Neural crest cell (in vitro differentiated cells): ENCODE data around the gene PTPRK. TPM values are rescaled to one million over a fixed set of nuclear protein-coding genes. Genes with fewer than 3 reads are reported as not detected.

Experiments used
- DNase-seq: peaks from one replicate; pipeline ENCODE4 v3.0.0; 2021; ENCODE audit warnings: low read depth, mixed read lengths, low spot score
- H3K27ac Mint-ChIP-seq: one replicate; pipeline ENCODE4 v1.8.0; 2021; ENCODE audit warnings: mild to moderate bottlenecking, mixed read lengths; ENCODE audit not compliant: unreplicated experiment
- H3K27me3 Mint-ChIP-seq: 2 replicates; pipeline ENCODE4 v1.8.0; 2021; ENCODE audit warnings: low read depth, mild to moderate bottlenecking, mixed read lengths
- H3K36me3 Mint-ChIP-seq: 2 replicates; pipeline ENCODE4 v1.8.0; 2021; ENCODE audit warnings: low read depth, mild to moderate bottlenecking, mixed read lengths
- H3K4me1 Mint-ChIP-seq: 2 replicates; pipeline ENCODE4 v1.8.0; 2021; ENCODE audit warnings: mixed read lengths
- H3K4me3 Mint-ChIP-seq: one replicate; pipeline ENCODE4 v1.8.0; 2021; ENCODE audit warnings: mild to moderate bottlenecking, mixed read lengths
- H3K9me3 Mint-ChIP-seq: 2 replicates; pipeline ENCODE4 v1.8.0; 2021; ENCODE audit warnings: mixed read lengths
- total RNA-seq: library from RNA; stranded (reverse); gene quantifications from 2 replicates; pipeline ENCODE4 v1.2.1, GENCODE V29; 2021
- TF ChIP-seq, protein P1 (sequence below): fragments of 200-600 bp; sonication (generic); conservative IDR thresholded peaks from 2 replicates; pipeline ENCODE4 v1.5.0; 2021; ENCODE audit warnings: antibody characterized with exemption, mild to moderate bottlenecking

PTPRK gene
- total RNA-seq, 1 donor from 2014 or later = 30.8 TPM

DNA sequence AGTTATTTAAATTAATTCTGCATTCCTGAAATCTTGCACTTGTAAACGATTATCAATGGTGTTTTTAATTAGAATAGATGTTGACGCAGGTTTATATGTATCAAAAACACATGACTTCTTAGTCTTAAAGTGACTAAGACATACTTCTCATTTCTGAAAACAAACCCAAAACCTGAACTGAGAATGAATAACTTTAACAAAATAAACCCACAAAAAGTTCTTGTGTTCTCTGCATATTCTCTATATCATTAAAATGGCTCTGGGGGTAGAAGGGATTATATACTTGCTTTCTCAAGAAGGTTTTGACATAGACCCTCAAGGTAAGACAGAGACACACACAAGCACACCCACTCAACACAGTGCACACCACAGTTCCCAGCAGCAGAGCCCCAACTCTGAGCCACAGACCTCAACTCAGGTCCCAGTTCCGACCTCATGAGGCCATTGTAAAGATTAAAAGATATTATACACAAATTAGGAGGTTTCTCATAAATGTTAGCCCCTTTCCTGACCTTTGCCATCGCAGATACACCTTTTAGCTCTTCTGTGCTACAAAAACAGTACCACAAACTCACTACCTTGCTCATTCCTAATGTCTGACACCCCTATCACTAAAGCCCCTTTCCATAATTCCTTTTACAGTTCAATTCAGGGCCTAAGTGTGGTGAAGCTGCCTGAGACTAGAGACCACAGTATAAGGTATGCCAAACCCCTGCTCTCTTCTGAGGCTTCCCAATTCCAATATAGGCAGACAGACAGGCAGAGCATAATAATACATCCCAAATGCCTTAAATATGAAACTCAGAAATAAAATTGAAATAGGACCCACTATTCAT, 267.8 kb downstream of the PTPRK start:
- Mint-ChIP-seq H3K4me3 (no peak overlapping the region), H3K4me1 (no peaks in the 10 kb centered on the region), H3K9me3 (no peaks in the 10 kb centered on the region), H3K27me3 (no peaks in the 10 kb centered on the region), H3K27ac (no peak overlapping the region), H3K36me3 (no peaks in the 10 kb centered on the region)
- TF ChIP-seq, protein P1, sequence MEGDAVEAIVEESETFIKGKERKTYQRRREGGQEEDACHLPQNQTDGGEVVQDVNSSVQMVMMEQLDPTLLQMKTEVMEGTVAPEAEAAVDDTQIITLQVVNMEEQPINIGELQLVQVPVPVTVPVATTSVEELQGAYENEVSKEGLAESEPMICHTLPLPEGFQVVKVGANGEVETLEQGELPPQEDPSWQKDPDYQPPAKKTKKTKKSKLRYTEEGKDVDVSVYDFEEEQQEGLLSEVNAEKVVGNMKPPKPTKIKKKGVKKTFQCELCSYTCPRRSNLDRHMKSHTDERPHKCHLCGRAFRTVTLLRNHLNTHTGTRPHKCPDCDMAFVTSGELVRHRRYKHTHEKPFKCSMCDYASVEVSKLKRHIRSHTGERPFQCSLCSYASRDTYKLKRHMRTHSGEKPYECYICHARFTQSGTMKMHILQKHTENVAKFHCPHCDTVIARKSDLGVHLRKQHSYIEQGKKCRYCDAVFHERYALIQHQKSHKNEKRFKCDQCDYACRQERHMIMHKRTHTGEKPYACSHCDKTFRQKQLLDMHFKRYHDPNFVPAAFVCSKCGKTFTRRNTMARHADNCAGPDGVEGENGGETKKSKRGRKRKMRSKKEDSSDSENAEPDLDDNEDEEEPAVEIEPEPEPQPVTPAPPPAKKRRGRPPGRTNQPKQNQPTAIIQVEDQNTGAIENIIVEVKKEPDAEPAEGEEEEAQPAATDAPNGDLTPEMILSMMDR = no peak
- no peak for DNase-seq

DNA sequence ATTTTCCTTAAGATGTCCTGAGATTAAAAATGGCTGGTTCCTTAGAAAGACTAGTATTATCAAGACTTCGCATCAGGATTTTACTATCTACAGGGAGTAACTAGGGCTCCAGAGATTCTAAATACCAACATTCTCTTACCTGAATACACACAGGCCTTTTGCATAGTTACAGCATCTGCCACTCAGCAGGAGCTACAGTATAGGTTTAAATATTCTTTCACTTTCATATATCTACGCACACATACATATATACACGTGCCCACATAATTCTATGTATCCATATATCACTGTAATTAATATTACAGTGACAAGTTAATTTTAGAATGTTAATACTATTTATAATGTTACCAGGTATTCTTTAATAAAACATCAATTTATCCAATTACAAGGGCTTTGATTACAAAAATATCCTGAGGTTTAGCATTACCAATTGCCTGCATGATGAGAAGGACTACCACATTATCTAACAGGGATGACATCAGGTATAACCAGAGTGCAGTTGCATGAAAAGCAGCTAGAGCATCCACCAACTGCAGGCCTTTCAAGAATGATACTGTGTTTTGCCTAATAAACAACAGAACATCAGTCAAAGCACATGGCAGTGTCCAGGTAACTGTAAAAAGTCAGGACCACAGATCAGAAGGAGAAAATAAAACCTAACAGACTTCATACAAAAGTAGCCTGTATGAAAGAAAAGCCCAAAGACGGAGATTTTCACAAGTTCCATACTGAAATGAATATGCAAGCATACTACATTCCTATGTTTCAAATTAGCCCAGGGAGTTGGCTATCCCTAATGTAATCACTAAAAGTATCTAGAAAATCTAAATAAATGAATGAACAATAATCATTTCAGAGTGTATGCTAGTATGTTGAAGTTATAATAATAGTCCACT, 268.7 kb downstream of the PTPRK start:
- Mint-ChIP-seq H3K4me3 (no peak overlapping the region), H3K27me3 (no peaks in the 10 kb centered on the region), H3K36me3 (no peaks in the 10 kb centered on the region), H3K4me1 (no peaks in the 10 kb centered on the region), H3K9me3 (no peaks in the 10 kb centered on the region), H3K27ac (no peak overlapping the region)
- DNase-seq = no peak
- TF ChIP-seq, protein P1 = no peak

DNA sequence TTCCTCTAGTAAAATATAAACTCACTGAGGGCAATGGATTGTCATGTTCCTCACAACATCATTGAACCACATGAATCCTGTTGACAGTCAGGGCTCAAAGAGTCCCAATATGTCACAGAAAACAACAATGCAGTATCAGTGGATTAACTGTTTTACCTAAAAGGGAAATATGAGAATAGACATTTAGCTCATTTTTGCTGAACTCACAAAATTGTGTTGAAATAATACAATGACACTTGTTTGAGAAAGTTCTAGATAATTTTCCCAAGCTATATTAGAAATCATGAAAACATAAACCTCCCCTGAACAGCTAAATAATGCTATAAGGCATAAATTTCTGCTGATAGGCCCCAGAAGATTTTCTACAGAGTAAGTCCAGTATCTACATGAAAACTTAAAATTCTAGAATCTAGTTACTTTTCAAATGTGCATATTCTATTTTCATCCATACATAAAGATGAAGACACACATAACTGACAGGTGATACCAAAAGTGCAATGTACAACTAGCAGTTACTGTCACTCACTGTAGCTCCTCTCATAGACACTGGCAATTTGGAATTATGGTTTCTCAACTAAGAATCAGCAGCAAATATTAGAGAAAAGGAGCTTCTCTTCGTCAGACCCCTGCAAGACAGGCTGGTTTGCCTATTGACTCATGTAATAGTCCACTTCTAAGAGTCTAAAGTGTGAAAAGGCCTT, 269.9 kb downstream of the PTPRK start:
- Mint-ChIP-seq H3K27me3 (no peaks in the 10 kb centered on the region), H3K27ac (no peak overlapping the region), H3K36me3 (no peaks in the 10 kb centered on the region), H3K4me1 (no peaks in the 10 kb centered on the region), H3K9me3 (no peaks in the 10 kb centered on the region), H3K4me3 (no peak overlapping the region)
- TF ChIP-seq, protein P1 = no peak
- no peak for DNase-seq

DNA sequence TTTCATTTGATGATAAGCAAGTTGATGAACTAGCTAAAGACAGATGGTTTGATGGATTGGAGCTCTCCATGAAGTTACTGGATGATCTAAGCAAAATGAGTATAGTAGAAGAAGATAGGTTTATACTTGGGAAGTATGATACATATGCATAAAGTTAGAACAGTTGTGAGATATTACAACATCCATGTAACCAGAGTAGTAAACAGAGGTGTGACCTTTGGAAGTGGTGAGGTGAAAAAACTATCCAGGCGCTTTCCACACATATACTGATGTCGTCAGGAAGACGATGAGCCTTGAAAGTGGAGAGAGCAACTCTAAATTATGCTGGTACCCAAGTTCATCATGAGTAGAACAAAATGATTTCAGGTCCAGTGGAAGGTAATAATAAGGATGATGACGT, 271.0 kb downstream of the PTPRK start:
- H3K27me3 Mint-ChIP-seq = no peaks in the 10 kb centered on the region
- TF ChIP-seq, protein P1 = no peak
- DNase-seq = no peak
- no peaks in the 10 kb centered on the region for H3K9me3 Mint-ChIP-seq
- H3K36me3 Mint-ChIP-seq = no peaks in the 10 kb centered on the region
- H3K4me3 Mint-ChIP-seq = no peak overlapping the region
- H3K27ac Mint-ChIP-seq = no peak overlapping the region
- H3K4me1 Mint-ChIP-seq = no peaks in the 10 kb centered on the region
